ENCODE data around the gene UBA3.

DNA sequence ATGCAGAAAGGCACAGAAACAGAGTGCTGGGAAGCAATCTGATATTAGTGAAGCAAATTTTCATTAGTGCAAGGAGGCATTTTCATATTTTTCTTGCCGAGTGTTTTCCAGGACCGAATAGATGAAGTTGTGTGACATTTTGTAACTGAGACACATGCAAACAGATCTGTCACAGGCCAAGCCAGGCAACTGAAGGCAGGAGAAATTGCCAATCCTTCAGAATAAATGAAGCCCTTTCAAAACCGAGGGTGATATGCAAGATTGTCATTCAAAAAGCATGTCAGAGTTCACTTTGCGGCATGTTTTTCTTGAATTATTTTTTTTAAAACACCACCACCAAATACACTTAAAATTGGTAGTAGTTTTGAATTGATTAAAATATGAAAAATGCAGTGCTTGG is 36.0 kb upstream of the UBA3 start:
- no peak for TF ChIP-seq FOXP2 (optimal IDR thresholded peaks at IDR 0.05; ENCODE audit: borderline replicate concordance, extremely low read depth, extremely low read length, insufficient read depth)
- TF ChIP-seq, protein P1, sequence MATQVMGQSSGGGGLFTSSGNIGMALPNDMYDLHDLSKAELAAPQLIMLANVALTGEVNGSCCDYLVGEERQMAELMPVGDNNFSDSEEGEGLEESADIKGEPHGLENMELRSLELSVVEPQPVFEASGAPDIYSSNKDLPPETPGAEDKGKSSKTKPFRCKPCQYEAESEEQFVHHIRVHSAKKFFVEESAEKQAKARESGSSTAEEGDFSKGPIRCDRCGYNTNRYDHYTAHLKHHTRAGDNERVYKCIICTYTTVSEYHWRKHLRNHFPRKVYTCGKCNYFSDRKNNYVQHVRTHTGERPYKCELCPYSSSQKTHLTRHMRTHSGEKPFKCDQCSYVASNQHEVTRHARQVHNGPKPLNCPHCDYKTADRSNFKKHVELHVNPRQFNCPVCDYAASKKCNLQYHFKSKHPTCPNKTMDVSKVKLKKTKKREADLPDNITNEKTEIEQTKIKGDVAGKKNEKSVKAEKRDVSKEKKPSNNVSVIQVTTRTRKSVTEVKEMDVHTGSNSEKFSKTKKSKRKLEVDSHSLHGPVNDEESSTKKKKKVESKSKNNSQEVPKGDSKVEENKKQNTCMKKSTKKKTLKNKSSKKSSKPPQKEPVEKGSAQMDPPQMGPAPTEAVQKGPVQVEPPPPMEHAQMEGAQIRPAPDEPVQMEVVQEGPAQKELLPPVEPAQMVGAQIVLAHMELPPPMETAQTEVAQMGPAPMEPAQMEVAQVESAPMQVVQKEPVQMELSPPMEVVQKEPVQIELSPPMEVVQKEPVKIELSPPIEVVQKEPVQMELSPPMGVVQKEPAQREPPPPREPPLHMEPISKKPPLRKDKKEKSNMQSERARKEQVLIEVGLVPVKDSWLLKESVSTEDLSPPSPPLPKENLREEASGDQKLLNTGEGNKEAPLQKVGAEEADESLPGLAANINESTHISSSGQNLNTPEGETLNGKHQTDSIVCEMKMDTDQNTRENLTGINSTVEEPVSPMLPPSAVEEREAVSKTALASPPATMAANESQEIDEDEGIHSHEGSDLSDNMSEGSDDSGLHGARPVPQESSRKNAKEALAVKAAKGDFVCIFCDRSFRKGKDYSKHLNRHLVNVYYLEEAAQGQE (IDR thresholded peaks at IDR 0.05; ENCODE audit: insufficient read depth in 1 of 2, low read depth in 2 of 2, low read length in 2 of 2), result no peak
- no peak for TF ChIP-seq POLR2AphosphoS5 (IDR thresholded peaks at IDR 0.05; ENCODE audit: low read depth, low read length)
- TF ChIP-seq SIN3A (IDR thresholded peaks at IDR 0.05; ENCODE audit: borderline replicate concordance, insufficient read depth, low read length), result no peak
- no peak for TF ChIP-seq TAF1 (IDR thresholded peaks at IDR 0.05; ENCODE audit: borderline replicate concordance, insufficient read depth, low read length)
